ENCODE results near the gene CASP2. TPM values are rescaled to one million over a fixed set of nuclear protein-coding genes. Genes with fewer than 3 reads are reported as not detected.

Gene CASP2
- total and polyA plus RNA-seq, 4 experiments from 2014 or later, result 5.3 to 96.1 (median 61.8) TPM

DNA sequence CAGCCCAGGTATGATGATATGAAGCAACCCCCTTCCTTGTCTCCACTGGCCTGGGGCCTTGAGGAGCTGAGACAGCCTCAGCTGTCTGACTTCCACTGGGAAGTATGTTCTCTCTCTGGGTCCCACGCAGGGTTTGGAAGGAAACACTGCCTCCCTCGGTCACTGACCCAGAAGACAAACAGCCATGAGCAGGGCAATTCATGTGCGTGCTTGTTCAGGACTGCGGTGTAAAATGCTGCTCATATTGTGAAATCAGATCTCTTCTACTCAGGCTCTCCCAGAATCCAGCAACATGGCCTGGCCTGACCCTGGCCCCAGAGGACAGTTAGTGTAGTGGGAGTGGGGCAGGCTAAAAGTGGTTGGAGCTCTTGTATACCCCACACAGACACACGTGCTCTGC lies 30.5 kb downstream of the CASP2 start:
- DNase-seq, result no peak
- no peaks in the 10 kb centered on the region for H3K4me1 ChIP-seq (ENCODE audit: insufficient read depth, low read length)
- intact Hi-C loops (cut with micrococcal nuclease), result no loop called here
- no peaks in the 10 kb centered on the region for H3K27me3 ChIP-seq (ENCODE audit: insufficient read depth, low read length)
- Mint-ChIP-seq H3K27ac (no peak overlapping the region), H3K4me1 (no peaks in the 10 kb centered on the region), H3K9me3 (no peaks in the 10 kb centered on the region), H3K36me3 (no peaks in the 10 kb centered on the region), H3K27me3 (peaks cover 0 to 2% of the 10 kb centered on the region in 2 donors), H3K4me3 (no peak overlapping the region)
- H3K9me3 ChIP-seq (ENCODE audit: control insufficient read depth in 1 of 2, low read length in 2 of 2), result no peaks in the 10 kb centered on the region
- no peak overlapping the region for H3K4me3 ChIP-seq (ENCODE audit: low read length in 2 of 2)
- H3K36me3 ChIP-seq (ENCODE audit: insufficient read depth, low read length), result no peaks in the 10 kb centered on the region
- no peak overlapping the region for H3K27ac ChIP-seq (ENCODE audit: low read depth, low read length)
- POLR2A ChIA-PET (ENCODE audit: partially characterized antibody), result no interaction called here
- CTCF ChIA-PET (ENCODE audit: partially characterized antibody), result interaction anchor here (1.0 to 1.6 kb wide), 2 partner anchors 13 to 78 kb away, joined by 5 to 8 read pairs; no protein-coding TSS in a partner anchor

- no peak overlapping the region for H3K4me3 Mint-ChIP-seq
- POLR2A ChIA-PET (ENCODE audit: partially characterized antibody), result no interaction called here
- intact Hi-C loops (cut with micrococcal nuclease), result no loop called here
These were observed 32.5 kb downstream of the CASP2 start for GRCh38 chr7:143320620-143321019.

GRCh38 chr7:143321242-143321641 lies 33.1 kb downstream of the CASP2 start:
- ChIA-PET POLR2A (ENCODE audit: partially characterized antibody) (no interaction called here), CTCF (ENCODE audit: partially characterized antibody) (interaction anchor here (1.1 to 1.6 kb wide), 2 partner anchors 8 to 96 kb away, joined by 3 to 5 read pairs; no protein-coding TSS in a partner anchor)
- H3K4me1 ChIP-seq (ENCODE audit: insufficient read depth, low read length), result no peaks in the 10 kb centered on the region
- no peaks in the 10 kb centered on the region for H3K27me3 ChIP-seq (ENCODE audit: insufficient read depth, low read length)
- DNase-seq, result no peak
- no peaks in the 10 kb centered on the region for H3K9me3 ChIP-seq (ENCODE audit: control insufficient read depth in 1 of 2, low read length in 2 of 2)
- H3K4me3 ChIP-seq (ENCODE audit: low read length in 2 of 2), result no peak overlapping the region
- Mint-ChIP-seq H3K4me3 (no peak overlapping the region), H3K36me3 (no peaks in the 10 kb centered on the region), H3K27me3 (peaks cover 0 to 2% of the 10 kb centered on the region in 2 donors), H3K9me3 (no peaks in the 10 kb centered on the region), H3K27ac (no peak overlapping the region), H3K4me1 (peaks cover 6 to 12% (median 9%) of the 10 kb centered on the region in 4 donors)
- intact Hi-C loops (cut with micrococcal nuclease), result no loop called here
- H3K27ac ChIP-seq (ENCODE audit: low read depth, low read length), result no peak overlapping the region
- H3K36me3 ChIP-seq (ENCODE audit: insufficient read depth, low read length), result no peaks in the 10 kb centered on the region

More at GRCh38 chr7:143320620-143321019, 32.5 kb downstream of the CASP2 start:
- Histone ChIP-seq H3K4me1 (ENCODE audit: insufficient read depth, low read length) (no peaks in the 10 kb centered on the region), H3K4me3 (ENCODE audit: low read length in 2 of 2) (no peak overlapping the region), H3K27me3 (ENCODE audit: insufficient read depth, low read length) (no peaks in the 10 kb centered on the region), H3K9me3 (ENCODE audit: control insufficient read depth in 1 of 2, low read length in 2 of 2) (no peaks in the 10 kb centered on the region), H3K27ac (ENCODE audit: low read depth, low read length) (no peak overlapping the region), H3K36me3 (ENCODE audit: insufficient read depth, low read length) (no peaks in the 10 kb centered on the region)
- no peak for DNase-seq
- CTCF ChIA-PET (ENCODE audit: partially characterized antibody), result no interaction called here
- Mint-ChIP-seq H3K27me3 (peaks cover 0 to 2% of the 10 kb centered on the region in 2 donors), H3K27ac (peak overlapping the region in 1 of 7 donors; percentile 4), H3K9me3 (no peaks in the 10 kb centered on the region), H3K4me1 (peaks cover 6 to 10% (median 8%) of the 10 kb centered on the region in 4 donors), H3K36me3 (no peaks in the 10 kb centered on the region)

DNA sequence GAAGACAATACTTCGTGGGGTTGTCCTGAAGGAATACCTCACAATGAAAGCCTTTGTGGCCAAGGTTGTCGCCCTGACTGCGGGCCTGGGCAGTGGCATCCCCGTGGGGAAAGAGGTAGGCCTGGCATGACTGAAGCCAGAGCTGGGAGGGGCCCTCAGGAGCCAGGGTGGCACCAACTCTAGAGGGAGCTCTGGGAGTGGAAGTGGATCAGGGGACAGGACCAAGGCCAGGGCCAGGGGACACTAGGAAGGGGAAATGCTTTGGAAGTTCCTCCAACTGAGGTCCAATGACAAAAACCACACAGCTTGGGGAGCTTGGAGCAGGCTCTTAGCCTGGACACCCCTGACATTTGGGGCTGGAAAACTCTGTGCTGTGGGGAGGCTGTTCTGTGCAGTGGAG lies 33.6 kb downstream of the CASP2 start:
- H3K27me3 ChIP-seq (ENCODE audit: insufficient read depth, low read length), result no peaks in the 10 kb centered on the region
- H3K4me1 Mint-ChIP-seq, result peaks cover 6 to 12% (median 9%) of the 10 kb centered on the region in 4 donors
- H3K36me3 Mint-ChIP-seq, result no peaks in the 10 kb centered on the region
- H3K9me3 ChIP-seq (ENCODE audit: control insufficient read depth in 1 of 2, low read length in 2 of 2), result no peaks in the 10 kb centered on the region
- no peak overlapping the region for H3K4me3 Mint-ChIP-seq
- H3K27ac ChIP-seq (ENCODE audit: low read depth, low read length), result no peak overlapping the region
- no peaks in the 10 kb centered on the region for H3K4me1 ChIP-seq (ENCODE audit: insufficient read depth, low read length)
- H3K9me3 Mint-ChIP-seq, result no peaks in the 10 kb centered on the region
- H3K27me3 Mint-ChIP-seq, result peaks cover 0 to 2% of the 10 kb centered on the region in 2 donors
- no peaks in the 10 kb centered on the region for H3K36me3 ChIP-seq (ENCODE audit: insufficient read depth, low read length)
- H3K4me3 ChIP-seq (ENCODE audit: low read length in 2 of 2), result no peak overlapping the region
- ChIA-PET CTCF (ENCODE audit: partially characterized antibody) (interaction anchor here (1.1 to 1.6 kb wide), 2 partner anchors 8 to 96 kb away, joined by 3 to 5 read pairs; no protein-coding TSS in a partner anchor), POLR2A (ENCODE audit: partially characterized antibody) (no interaction called here)
- no peak for DNase-seq
- peak overlapping the region in 1 of 7 donors; percentile 23 for H3K27ac Mint-ChIP-seq
- intact Hi-C loops (cut with micrococcal nuclease), result no loop called here

- CTCF ChIA-PET (ENCODE audit: partially characterized antibody), result interaction anchor here (0.6 to 1.6 kb wide), 2 partner anchors 17 to 94 kb away, joined by 3 to 5 read pairs; no protein-coding TSS in a partner anchor
- no peaks in the 10 kb centered on the region for H3K9me3 Mint-ChIP-seq
- peaks cover 0 to 2% of the 10 kb centered on the region in 2 donors for H3K27me3 Mint-ChIP-seq
- peaks cover 6 to 12% (median 9%) of the 10 kb centered on the region in 4 donors for H3K4me1 Mint-ChIP-seq
- no peak overlapping the region for H3K27ac Mint-ChIP-seq
- no peak for DNase-seq
- intact Hi-C loops (cut with micrococcal nuclease), result no loop called here
- H3K4me3 ChIP-seq (ENCODE audit: low read length in 2 of 2), result no peak overlapping the region
- no peaks in the 10 kb centered on the region for H3K36me3 ChIP-seq (ENCODE audit: insufficient read depth, low read length)
- POLR2A ChIA-PET (ENCODE audit: partially characterized antibody), result no interaction called here
- no peaks in the 10 kb centered on the region for H3K4me1 ChIP-seq (ENCODE audit: insufficient read depth, low read length)
- no peaks in the 10 kb centered on the region for H3K9me3 ChIP-seq (ENCODE audit: control insufficient read depth in 1 of 2, low read length in 2 of 2)
- H3K4me3 Mint-ChIP-seq, result no peak overlapping the region
- no peaks in the 10 kb centered on the region for H3K36me3 Mint-ChIP-seq
- no peak overlapping the region for H3K27ac ChIP-seq (ENCODE audit: low read depth, low read length)
- H3K27me3 ChIP-seq (ENCODE audit: insufficient read depth, low read length), result no peaks in the 10 kb centered on the region
These were observed 34.8 kb downstream of the CASP2 start for GRCh38 chr7:143322760-143323633.

- ChIA-PET POLR2A (ENCODE audit: partially characterized antibody) (no interaction called here), CTCF (ENCODE audit: partially characterized antibody) (no interaction called here)
- H3K4me3 ChIP-seq (ENCODE audit: low read length in 2 of 2), result no peak overlapping the region
- H3K4me1 Mint-ChIP-seq, result peaks cover 6 to 12% (median 9%) of the 10 kb centered on the region in 4 donors
- intact Hi-C loops (cut with micrococcal nuclease), result no loop called here
- H3K4me1 ChIP-seq (ENCODE audit: insufficient read depth, low read length), result no peaks in the 10 kb centered on the region
- no peak for DNase-seq
- peaks cover 0 to 2% of the 10 kb centered on the region in 2 donors for H3K27me3 Mint-ChIP-seq
- H3K9me3 Mint-ChIP-seq, result no peaks in the 10 kb centered on the region
- no peaks in the 10 kb centered on the region for H3K36me3 Mint-ChIP-seq
- no peaks in the 10 kb centered on the region for H3K9me3 ChIP-seq (ENCODE audit: control insufficient read depth in 1 of 2, low read length in 2 of 2)
- no peak overlapping the region for H3K27ac Mint-ChIP-seq
- H3K27me3 ChIP-seq (ENCODE audit: insufficient read depth, low read length), result no peaks in the 10 kb centered on the region
- no peak overlapping the region for H3K27ac ChIP-seq (ENCODE audit: low read depth, low read length)
- H3K36me3 ChIP-seq (ENCODE audit: insufficient read depth, low read length), result no peaks in the 10 kb centered on the region
- H3K4me3 Mint-ChIP-seq, result no peak overlapping the region
These were observed 35.5 kb downstream of the CASP2 start for GRCh38 chr7:143323653-143324052.

GRCh38 chr7:143325240-143325639 lies 37.1 kb downstream of the CASP2 start:
- no peaks in the 10 kb centered on the region for H3K27me3 ChIP-seq (ENCODE audit: insufficient read depth, low read length)
- Mint-ChIP-seq H3K9me3 (no peaks in the 10 kb centered on the region), H3K36me3 (no peaks in the 10 kb centered on the region), H3K27ac (peak overlapping the region in 3 of 7 donors; percentile 9 to 58 (median 23)), H3K4me3 (no peak overlapping the region), H3K27me3 (peaks cover 0 to 2% of the 10 kb centered on the region in 2 donors), H3K4me1 (peaks cover 8 to 12% (median 9%) of the 10 kb centered on the region in 4 donors)
- H3K36me3 ChIP-seq (ENCODE audit: insufficient read depth, low read length), result no peaks in the 10 kb centered on the region
- H3K4me1 ChIP-seq (ENCODE audit: insufficient read depth, low read length), result no peaks in the 10 kb centered on the region
- H3K27ac ChIP-seq (ENCODE audit: low read depth, low read length), result no peak overlapping the region
- intact Hi-C loops (cut with micrococcal nuclease), result no loop called here
- ChIA-PET POLR2A (ENCODE audit: partially characterized antibody) (interaction anchor here (0.6 to 1.4 kb wide), 3 partner anchors 50 to 78 kb away, joined by 3 to 4 read pairs (median 3); no protein-coding TSS in a partner anchor), CTCF (ENCODE audit: partially characterized antibody) (interaction anchor here (0.6 to 1.8 kb wide), 5 partner anchors 20 to 322 kb away, joined by 3 to 5 read pairs (median 3); no protein-coding TSS in a partner anchor)
- no peak overlapping the region for H3K4me3 ChIP-seq (ENCODE audit: low read length in 2 of 2)
- no peak for DNase-seq
- H3K9me3 ChIP-seq (ENCODE audit: control insufficient read depth in 1 of 2, low read length in 2 of 2), result no peaks in the 10 kb centered on the region
